Right lobe of liver (tissue), 4 donors: ENCODE measurements around the gene RRAGB.

Experiments
- POLR2A ChIP-seq: fragments of 450-650 bp; IDR thresholded peaks from one replicate; pipeline ENCODE4 v1.6.1; 2017; ENCODE audit warnings: antibody characterized with exemption, mild to moderate bottlenecking
- TF ChIP-seq, protein P1 (sequence below), 4 donors: fragments of 200-600 bp in 3 of 4; fragments of 450-650 bp in 1 of 4; IDR thresholded peaks; one replicate each; pipeline versions ENCODE4 v1.5.1 to v1.8.0; 2016 to 2022; ENCODE audit warnings: antibody characterized with exemption in 4 of 4, mild to moderate bottlenecking in 2 of 4
- donor health status: DM: no; HTN: no; CAD: no.
- donor health status: DM: no; HTN: no; CAD: no.
- donor health status: DM: no; HTN: yes; CAD: no.

DNA sequence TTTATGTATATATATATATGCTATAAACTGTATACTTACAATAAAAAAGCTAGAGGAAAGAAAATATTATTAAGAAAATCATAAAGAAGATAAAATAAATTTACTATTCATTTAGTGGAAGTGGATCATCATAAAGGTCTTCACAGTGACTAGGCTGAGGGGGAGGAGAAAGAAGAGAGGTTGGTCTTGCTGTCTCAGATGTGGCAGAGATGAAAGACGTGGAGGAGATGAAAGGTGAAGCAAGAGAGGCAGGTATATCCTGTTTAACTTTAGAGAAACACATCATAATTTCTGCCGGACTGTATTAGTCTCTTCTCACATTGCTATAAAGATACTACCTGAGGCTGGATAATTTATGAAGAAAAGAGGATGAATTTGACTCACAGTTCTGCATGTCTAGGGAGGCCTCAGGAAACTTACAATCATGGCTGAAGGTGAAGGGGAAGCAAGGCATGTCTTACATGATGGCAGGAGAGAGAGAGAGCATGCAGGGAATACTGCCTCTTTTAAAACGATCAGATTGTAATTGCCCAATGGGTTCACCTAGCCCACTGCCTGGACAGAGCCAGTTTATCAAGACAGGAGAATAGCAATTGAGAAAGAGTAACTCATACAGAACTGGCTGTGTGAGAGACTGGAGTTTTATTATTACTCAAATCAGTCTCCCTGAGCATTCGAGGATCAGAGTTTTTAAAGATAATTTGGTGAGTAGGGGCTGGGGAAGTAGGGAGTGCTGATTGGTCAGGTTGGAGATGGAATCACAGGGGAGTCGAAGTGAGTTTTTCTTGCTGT is 22.1 kb upstream of the RRAGB start:
- no peak for TF ChIP-seq POLR2A
- TF ChIP-seq, protein P1, sequence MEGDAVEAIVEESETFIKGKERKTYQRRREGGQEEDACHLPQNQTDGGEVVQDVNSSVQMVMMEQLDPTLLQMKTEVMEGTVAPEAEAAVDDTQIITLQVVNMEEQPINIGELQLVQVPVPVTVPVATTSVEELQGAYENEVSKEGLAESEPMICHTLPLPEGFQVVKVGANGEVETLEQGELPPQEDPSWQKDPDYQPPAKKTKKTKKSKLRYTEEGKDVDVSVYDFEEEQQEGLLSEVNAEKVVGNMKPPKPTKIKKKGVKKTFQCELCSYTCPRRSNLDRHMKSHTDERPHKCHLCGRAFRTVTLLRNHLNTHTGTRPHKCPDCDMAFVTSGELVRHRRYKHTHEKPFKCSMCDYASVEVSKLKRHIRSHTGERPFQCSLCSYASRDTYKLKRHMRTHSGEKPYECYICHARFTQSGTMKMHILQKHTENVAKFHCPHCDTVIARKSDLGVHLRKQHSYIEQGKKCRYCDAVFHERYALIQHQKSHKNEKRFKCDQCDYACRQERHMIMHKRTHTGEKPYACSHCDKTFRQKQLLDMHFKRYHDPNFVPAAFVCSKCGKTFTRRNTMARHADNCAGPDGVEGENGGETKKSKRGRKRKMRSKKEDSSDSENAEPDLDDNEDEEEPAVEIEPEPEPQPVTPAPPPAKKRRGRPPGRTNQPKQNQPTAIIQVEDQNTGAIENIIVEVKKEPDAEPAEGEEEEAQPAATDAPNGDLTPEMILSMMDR (IDR thresholded peaks at IDR 0.05), result no peak
